Measurements from ENCODE around the gene ANAPC7.
"Not testable (repeated sequence)": the region's sequence is repeated elsewhere in the genome, so short reads cannot be mapped to it uniquely, and the experiment has no call there.

The ANAPC7 gene

GRCh38 chr12:110403146-110403975 lies at the start of gene ANAPC7:
TSS of gene ANAPC7 (minus strand) at chr12:110403708. CDS start at chr12:110403627, 81 bp downstream.
- peak; percentile 86 for DNase-seq

GRCh38 chr12:110451263-110451662 lies 47.8 kb upstream of the ANAPC7 start:
- DNase-seq = no peak

DNA sequence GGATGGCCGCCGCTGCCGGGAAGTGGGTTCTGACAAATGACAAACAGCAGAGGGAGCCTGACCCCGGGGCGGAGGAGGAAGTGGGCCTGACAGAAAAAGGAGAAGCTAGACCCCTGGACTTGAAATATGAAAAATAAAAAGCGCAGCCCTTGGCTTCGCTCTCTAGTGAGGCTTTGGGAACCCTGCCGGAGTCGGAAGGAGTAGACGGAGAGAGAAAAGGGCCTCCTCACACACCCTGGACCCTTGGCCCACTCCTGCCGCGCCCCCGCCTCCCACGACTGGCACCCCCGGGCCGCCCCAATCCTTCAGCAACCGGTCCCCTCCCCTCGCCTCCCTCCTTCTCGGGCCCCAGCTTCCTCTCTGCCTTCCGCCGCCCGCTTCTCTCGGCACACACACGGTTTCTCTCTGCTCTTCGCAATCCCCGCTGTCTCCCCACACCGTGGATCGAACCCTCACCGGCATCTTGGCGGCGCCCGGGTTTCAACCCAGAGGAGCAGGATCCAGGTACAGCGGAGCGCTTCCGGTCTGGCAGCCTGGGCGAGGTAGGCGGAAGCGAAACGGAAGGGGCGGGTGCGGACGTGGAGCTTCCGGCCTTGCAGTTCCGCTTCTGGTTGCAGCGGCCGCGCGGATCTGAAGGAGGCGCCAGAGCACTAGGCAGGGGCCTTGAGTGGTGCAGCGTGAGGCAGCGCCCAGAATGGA lies 46.4 kb upstream of the ANAPC7 start, which contains the start of gene ARPC3:
ARPC3 (minus strand) TSS at position 539 of the 699 bp plus-strand sequence; CDS start at position 462, 77 bp downstream.
- DNase-seq = peak; percentile 95

DNA sequence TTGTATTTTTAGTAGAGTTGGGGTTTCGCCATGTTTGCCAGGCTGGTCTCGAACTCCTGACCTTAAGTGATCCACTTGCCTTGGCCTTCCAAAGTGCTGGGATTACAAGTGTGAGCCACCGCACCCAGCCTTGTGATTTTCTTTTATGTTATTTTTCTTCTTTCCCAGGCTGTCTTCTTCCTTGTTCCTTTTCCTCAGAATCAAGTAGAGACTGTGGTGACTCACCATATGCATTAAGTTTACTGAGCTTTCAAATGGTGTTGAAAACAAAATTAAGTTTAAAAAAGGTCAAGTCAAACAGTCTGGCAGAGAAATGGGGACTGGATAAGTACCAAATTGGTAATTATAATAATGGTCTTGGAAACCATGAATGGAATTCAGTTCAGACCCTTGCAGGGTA lies 40.9 kb upstream of the ANAPC7 start:
- DNase-seq = no peak

GRCh38 chr12:110436231-110436630 lies 32.7 kb upstream of the ANAPC7 start:
- DNase-seq = no peak

DNA sequence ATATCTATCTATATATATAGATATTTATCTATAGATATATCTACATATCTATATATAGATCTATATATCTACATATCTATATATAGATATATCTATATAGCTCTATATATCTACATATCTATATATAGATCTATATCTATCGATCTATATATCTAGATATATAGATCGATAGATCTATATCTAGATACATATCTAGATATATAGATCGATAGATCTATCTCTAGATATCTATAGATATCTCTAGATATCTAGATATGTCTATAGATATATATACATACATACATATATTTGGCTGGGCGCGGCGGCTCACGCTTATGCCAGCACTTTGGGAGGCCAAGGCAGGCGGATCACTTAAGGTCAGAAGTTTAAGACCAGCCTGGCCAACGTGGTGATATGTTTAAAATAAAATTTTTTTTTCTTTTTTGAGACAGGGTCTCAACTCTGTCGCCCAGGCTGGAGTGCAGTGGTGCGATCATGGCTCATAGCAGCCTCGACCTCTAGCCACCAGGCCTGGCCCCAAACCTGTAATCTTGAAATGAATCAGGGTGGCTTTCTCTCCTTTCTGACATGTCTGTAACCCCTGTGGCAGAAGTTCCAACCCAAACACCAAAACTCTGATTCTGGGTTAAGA lies 28.6 kb upstream of the ANAPC7 start:
- DNase-seq = no peak

- DNase-seq = not testable (repeated sequence)
These were observed 26.2 kb upstream of the ANAPC7 start for GRCh38 chr12:110429676-110430075.

GRCh38 chr12:110426406-110426805 lies 22.9 kb upstream of the ANAPC7 start:
- DNase-seq = no peak

- no peak for DNase-seq
These were observed 20.7 kb upstream of the ANAPC7 start for GRCh38 chr12:110424237-110424636.

DNA sequence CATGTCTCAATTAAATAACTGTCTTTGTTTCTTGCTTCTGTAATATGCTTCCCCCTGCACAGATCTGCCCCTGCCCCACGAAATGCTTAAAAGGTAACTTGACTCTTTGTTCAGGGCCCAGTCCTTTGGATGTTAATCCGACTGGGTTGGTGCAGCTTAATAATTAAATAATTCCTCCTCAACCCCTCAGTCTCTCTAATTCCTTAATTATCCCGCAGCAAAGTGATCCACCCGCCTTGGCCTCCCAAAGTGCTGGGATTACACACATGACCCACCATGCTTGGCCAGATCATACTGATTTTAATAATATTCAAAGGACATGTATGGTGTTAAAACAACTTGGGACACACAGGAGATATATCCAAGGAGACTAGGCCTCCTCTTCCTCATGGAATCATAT lies 18.2 kb upstream of the ANAPC7 start:
- no peak for DNase-seq

DNA sequence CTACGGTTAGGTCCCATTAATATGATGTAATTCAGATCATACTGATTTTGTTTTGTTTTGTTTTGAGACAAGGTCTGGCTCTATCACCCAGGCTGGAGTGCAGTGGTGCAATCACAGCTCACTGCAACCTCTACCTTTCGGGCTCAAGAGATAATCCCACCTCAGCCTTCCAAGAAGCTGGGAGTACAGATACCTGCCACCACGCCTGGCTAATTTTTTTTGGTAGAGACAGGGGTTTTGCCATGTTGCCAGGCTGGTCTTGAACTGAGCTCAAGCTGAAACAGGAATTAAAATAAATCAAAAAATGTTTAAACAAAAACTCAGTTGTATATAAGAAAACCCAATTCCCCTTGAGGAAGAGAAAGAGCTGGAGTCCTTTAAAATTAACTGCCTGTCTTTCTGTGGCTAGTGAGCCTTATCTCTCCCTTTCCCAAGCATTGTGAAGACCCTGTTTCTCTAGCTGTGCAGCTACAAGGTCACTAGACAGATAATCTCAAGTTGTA lies 17.7 kb upstream of the ANAPC7 start:
- DNase-seq = no peak

- not testable (repeated sequence) for DNase-seq
These were observed 17.1 kb upstream of the ANAPC7 start for GRCh38 chr12:110420644-110421043.

GRCh38 chr12:110417113-110417512 lies 13.6 kb upstream of the ANAPC7 start:
- DNase-seq = not testable (repeated sequence)

GRCh38 chr12:110410086-110410485 lies 6.6 kb upstream of the ANAPC7 start:
- not testable (repeated sequence) for DNase-seq

GRCh38 chr12:110405126-110405662 lies 1.7 kb upstream of the ANAPC7 start:
- DNase-seq = not testable (repeated sequence)

- peak; percentile 74 for DNase-seq
These were observed 621 bp upstream of the ANAPC7 start for GRCh38 chr12:110403976-110404682.

GRCh38 chr12:110382683-110383082 lies 20.8 kb downstream of the ANAPC7 start:
- no peak for DNase-seq

- DNase-seq = no peak
These were observed 23.9 kb downstream of the ANAPC7 start for GRCh38 chr12:110379631-110380030.

DNA sequence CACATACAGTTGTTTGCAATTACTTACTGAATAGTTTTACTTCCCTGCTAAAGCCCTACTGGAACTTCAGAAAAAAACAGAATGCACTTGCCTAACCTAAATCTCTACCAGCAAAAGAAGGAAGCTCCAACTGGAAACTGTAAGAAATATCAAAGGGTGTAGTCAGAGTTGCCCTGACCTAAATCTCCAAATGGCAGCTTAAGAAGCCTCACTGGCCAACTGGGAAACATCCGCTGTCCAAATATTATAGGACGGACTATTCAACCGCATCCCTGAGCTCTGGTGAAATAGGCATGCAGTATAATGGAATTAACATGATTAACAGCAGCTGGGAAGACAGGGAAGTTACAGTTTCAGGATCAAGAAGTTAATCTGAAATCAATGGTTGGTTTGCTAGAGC lies 24.3 kb downstream of the ANAPC7 start:
- no peak for DNase-seq

GRCh38 chr12:110378131-110378790 lies 25.2 kb downstream of the ANAPC7 start:
- not testable (repeated sequence) for DNase-seq

DNA sequence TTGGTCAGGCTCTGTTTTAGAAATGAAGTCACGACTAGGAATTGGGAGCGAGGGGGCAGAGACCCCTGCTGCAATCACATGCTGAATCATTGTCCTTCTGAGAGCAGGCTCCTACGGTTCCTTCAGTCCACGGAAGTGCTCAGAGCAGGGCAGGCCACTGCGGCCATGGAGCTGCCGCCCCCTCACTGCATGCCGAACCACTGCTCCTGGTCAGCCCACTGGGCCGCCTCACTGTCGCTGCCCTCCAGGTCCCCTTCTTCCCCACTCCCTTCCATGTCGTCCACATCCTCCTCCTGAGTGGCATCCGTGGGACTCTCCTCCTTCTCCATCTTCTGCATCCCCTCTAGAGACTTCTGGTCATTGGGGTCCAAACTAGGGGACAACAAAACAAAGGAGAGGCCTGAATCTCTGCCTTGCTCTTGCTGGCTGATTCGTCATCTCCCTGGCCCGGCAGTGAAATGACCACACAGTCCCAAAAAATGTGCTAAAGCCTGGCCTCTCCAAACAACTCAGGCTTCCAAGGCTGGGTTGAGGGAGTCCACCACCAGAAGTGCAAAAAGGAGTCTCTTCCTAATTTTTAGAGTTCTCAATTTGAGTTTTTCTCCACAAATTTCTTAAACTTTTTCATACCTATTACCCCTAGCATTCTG lies 29.4 kb downstream of the ANAPC7 start:
- DNase-seq = no peak

Measured in activated CD4-positive, alpha-beta T cell treated with anti-CD3 and anti-CD28 coated beads, Interleukin-2, amount 50 U/mL, for 1 hour (primary cell).